Measurements from ENCODE around the gene ULK1.

Gene ULK1

DNA sequence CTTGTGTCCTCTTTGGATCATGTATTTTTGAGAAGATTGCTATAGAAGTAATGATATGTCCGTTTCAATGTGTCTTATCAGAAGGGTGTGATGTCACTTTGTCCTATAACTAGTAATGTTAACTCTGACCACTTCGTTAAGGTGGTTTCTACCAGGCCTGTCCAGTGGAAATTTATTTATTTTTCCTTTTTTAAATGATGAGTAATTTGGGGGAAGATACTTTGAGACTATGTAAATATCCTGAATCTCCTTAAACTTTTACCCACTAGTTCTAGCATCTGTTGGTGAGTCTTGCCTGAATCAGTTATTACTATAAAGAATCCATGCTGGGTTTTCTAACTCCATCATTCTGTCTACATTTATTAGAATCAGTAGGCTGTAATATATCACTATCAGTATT lies 70.7 kb downstream of the ULK1 start:
- no peak for TF ChIP-seq MAX (IDR thresholded peaks at IDR 0.05)
- TF ChIP-seq TAF1 (IDR thresholded peaks at IDR 0.05; ENCODE audit: low read depth), result no peak
- TF ChIP-seq CEBPB (IDR thresholded peaks at IDR 0.05), result no peak
- no peak for TF ChIP-seq TCF12 (IDR thresholded peaks at IDR 0.05; ENCODE audit: low read depth)
- TF ChIP-seq CREB1 (IDR thresholded peaks at IDR 0.05; ENCODE audit: low read depth), result no peak
- TF ChIP-seq REST (IDR thresholded peaks at IDR 0.05; ENCODE audit: low read depth), result no peak
- TF ChIP-seq, protein P1, sequence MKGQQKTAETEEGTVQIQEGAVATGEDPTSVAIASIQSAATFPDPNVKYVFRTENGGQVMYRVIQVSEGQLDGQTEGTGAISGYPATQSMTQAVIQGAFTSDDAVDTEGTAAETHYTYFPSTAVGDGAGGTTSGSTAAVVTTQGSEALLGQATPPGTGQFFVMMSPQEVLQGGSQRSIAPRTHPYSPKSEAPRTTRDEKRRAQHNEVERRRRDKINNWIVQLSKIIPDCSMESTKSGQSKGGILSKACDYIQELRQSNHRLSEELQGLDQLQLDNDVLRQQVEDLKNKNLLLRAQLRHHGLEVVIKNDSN (IDR thresholded peaks at IDR 0.05), result no peak

- TF ChIP-seq CEBPB (IDR thresholded peaks at IDR 0.05) (no peak), ZBTB7A (IDR thresholded peaks at IDR 0.05; ENCODE audit: low read depth) (no peak), EP300 (IDR thresholded peaks at IDR 0.05; ENCODE audit: borderline replicate concordance) (no peak), REST (IDR thresholded peaks at IDR 0.05; ENCODE audit: low read depth) (no peak), TCF12 (IDR thresholded peaks at IDR 0.05; ENCODE audit: low read depth) (no peak), CREB1 (IDR thresholded peaks at IDR 0.05; ENCODE audit: low read depth) (no peak), RAD21 (IDR thresholded peaks at IDR 0.05; ENCODE audit: low read depth) (no peak), FOXM1 (IDR thresholded peaks at IDR 0.05; ENCODE audit: borderline replicate concordance, low read depth) (no peak), EGR1 (IDR thresholded peaks at IDR 0.05) (no peak), MAX (IDR thresholded peaks at IDR 0.05) (no peak), TEAD4 (IDR thresholded peaks at IDR 0.05) (no peak), TAF1 (IDR thresholded peaks at IDR 0.05; ENCODE audit: low read depth) (no peak)
- TF ChIP-seq, protein P1 (IDR thresholded peaks at IDR 0.05), result no peak
These were observed 76.8 kb downstream of the ULK1 start for GRCh38 chr12:131971226-131971625.
